Chondrocyte (in vitro differentiated cells): ENCODE measurements around the gene TMEM86B. TPM values are rescaled to one million over a fixed set of nuclear protein-coding genes. Genes with fewer than 3 reads are reported as not detected.

Experiments used
- DNase-seq: peaks from one replicate; pipeline ENCODE4 v3.0.0; 2021; ENCODE audit warnings: mixed read lengths, low spot score
- H3K27ac Mint-ChIP-seq: one replicate; pipeline ENCODE4 v1.8.0; 2021; ENCODE audit warnings: mild to moderate bottlenecking, moderate library complexity, mixed read lengths; ENCODE audit not compliant: unreplicated experiment
- H3K27me3 Mint-ChIP-seq: 2 replicates; pipeline ENCODE4 v1.8.0; 2021; ENCODE audit warnings: low read depth, mixed read lengths
- H3K36me3 Mint-ChIP-seq: 2 replicates; pipeline ENCODE4 v1.8.0; 2021; ENCODE audit warnings: low read depth, mixed read lengths
- H3K4me1 Mint-ChIP-seq: 2 replicates; pipeline ENCODE4 v1.8.0; 2021; ENCODE audit warnings: low read depth, mild to moderate bottlenecking, mixed read lengths
- H3K4me3 Mint-ChIP-seq: one replicate; pipeline ENCODE4 v1.8.0; 2021; ENCODE audit warnings: mild to moderate bottlenecking, moderate library complexity, mixed read lengths; ENCODE audit not compliant: unreplicated experiment
- H3K9me3 Mint-ChIP-seq: 2 replicates; pipeline ENCODE4 v1.8.0; 2021; ENCODE audit warnings: low read depth, mixed read lengths
- CTCF ChIP-seq: fragments of 200-600 bp; sonication (generic); IDR thresholded peaks from 2 replicates; pipeline ENCODE4 v1.5.0; 2021; ENCODE audit warnings: antibody characterized with exemption, mild to moderate bottlenecking, moderate library complexity
- total RNA-seq: library from RNA; stranded (reverse); gene quantifications from 3 replicates; pipeline ENCODE4 v1.2.1, GENCODE V29; 2021

The TMEM86B gene
- total RNA-seq, 1 donor from 2014 or later: 1.5 TPM

- H3K36me3 Mint-ChIP-seq: peaks cover 15% of the 10 kb centered on the region
Measured at GRCh38 chr19:55273978-55274707, 45.6 kb upstream of the TMEM86B start.

DNA sequence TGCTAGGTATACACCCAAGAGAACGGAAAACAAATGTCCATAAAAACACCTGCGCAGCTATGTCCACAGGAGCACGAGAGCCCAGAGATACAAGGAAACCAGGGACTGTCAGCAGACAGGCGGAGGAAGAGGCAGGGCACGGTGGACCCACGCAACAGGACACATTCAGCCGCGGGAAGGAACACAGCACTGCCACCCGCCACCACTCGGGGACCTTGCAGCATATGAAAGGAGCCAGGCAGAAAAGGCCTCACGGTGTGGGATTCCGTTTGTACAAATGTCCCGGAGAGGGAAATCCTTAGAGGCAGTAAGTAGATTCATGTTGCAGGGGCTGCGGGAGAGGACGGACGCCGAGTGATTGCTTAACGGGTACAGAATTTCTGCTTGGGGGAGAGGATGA is 43.6 kb upstream of the TMEM86B start:
- H3K36me3 Mint-ChIP-seq: peaks cover 14% of the 10 kb centered on the region
- H3K9me3 Mint-ChIP-seq: no peaks in the 10 kb centered on the region
- H3K4me3 Mint-ChIP-seq: no peak overlapping the region

More at GRCh38 chr19:55273978-55274707, 45.6 kb upstream of the TMEM86B start:
- Mint-ChIP-seq H3K27ac (no peak overlapping the region), H3K4me3 (no peak overlapping the region), H3K27me3 (no peaks in the 10 kb centered on the region), H3K9me3 (no peaks in the 10 kb centered on the region), H3K4me1 (peaks cover 2% of the 10 kb centered on the region)
- no peak for DNase-seq
- TF ChIP-seq CTCF: no peak

GRCh38 chr19:55270172-55270942 is 41.8 kb upstream of the TMEM86B start:
- H3K4me3 Mint-ChIP-seq: no peak overlapping the region
- peaks cover 14% of the 10 kb centered on the region for H3K36me3 Mint-ChIP-seq
- no peaks in the 10 kb centered on the region for H3K27me3 Mint-ChIP-seq
- no peak overlapping the region for H3K27ac Mint-ChIP-seq
- no peak for DNase-seq
- TF ChIP-seq CTCF: no peak
- no peaks in the 10 kb centered on the region for H3K4me1 Mint-ChIP-seq
- H3K9me3 Mint-ChIP-seq: peaks cover 6% of the 10 kb centered on the region

More for the DNA sequence above, 43.6 kb upstream of the TMEM86B start:
- no peak for DNase-seq
- Mint-ChIP-seq H3K27ac (no peak overlapping the region), H3K27me3 (no peaks in the 10 kb centered on the region), H3K4me1 (no peaks in the 10 kb centered on the region)
- TF ChIP-seq CTCF: no peak

- DNase-seq: no peak
- no peak overlapping the region for H3K27ac Mint-ChIP-seq
- no peak for TF ChIP-seq CTCF
- H3K4me1 Mint-ChIP-seq: no peaks in the 10 kb centered on the region
- peaks cover 6% of the 10 kb centered on the region for H3K9me3 Mint-ChIP-seq
- peaks cover 14% of the 10 kb centered on the region for H3K36me3 Mint-ChIP-seq
- no peaks in the 10 kb centered on the region for H3K27me3 Mint-ChIP-seq
- H3K4me3 Mint-ChIP-seq: no peak overlapping the region
Measured at GRCh38 chr19:55269299-55269698, 40.7 kb upstream of the TMEM86B start.

DNA sequence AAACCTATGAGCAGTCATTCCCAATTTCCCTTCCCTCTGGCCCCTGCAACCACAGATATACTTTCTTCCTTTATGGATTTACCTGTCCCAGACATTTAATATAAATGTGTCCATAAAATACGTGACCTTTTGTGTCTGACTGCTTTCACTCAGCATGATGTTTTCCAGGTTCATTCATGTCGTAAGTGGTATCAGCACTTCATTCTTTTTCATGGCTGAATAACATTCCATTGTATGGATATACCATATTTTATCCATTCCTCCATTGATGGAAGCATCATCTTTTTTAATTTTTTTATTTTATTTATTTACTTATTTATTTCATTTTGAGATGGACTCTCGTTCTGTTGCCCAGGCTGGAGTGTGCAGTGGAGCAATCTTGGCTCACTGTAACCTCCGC is 38.3 kb upstream of the TMEM86B start:
- Mint-ChIP-seq H3K4me1 (no peaks in the 10 kb centered on the region), H3K4me3 (no peak overlapping the region), H3K9me3 (peaks cover 6% of the 10 kb centered on the region), H3K27ac (no peak overlapping the region), H3K27me3 (no peaks in the 10 kb centered on the region), H3K36me3 (peaks cover 6% of the 10 kb centered on the region)
- TF ChIP-seq CTCF: no peak
- no peak for DNase-seq
